ENCODE results near the gene COBLL1.

Gene COBLL1

DNA sequence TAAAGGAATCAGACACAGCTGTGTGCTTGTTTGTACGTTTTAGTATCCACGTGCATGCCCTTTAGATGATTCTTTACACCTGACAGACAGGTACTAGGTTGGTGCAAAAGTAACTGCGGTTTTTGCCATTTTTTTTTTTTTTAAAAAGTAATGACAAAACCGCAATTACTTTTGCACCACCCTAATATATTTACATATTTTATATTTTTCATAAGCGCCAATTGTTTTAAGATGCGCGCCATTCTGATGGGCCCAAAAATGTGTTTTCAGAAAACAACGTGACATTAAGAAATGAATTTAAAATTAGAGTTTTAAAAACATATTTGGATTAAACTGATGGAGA lies 972 bp upstream of the COBLL1 start:
- peaks cover 13% of the 10 kb centered on the region for H3K4me1 ChIP-seq (ENCODE audit: low read depth, poor library complexity, severe bottlenecking)
- TF ChIP-seq, protein P1, sequence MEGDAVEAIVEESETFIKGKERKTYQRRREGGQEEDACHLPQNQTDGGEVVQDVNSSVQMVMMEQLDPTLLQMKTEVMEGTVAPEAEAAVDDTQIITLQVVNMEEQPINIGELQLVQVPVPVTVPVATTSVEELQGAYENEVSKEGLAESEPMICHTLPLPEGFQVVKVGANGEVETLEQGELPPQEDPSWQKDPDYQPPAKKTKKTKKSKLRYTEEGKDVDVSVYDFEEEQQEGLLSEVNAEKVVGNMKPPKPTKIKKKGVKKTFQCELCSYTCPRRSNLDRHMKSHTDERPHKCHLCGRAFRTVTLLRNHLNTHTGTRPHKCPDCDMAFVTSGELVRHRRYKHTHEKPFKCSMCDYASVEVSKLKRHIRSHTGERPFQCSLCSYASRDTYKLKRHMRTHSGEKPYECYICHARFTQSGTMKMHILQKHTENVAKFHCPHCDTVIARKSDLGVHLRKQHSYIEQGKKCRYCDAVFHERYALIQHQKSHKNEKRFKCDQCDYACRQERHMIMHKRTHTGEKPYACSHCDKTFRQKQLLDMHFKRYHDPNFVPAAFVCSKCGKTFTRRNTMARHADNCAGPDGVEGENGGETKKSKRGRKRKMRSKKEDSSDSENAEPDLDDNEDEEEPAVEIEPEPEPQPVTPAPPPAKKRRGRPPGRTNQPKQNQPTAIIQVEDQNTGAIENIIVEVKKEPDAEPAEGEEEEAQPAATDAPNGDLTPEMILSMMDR (conservative IDR thresholded peaks at IDR 0.05; ENCODE audit: low read depth, low read length): no peak
- no peaks in the 10 kb centered on the region for H3K27me3 ChIP-seq (ENCODE audit: insufficient read depth, low read depth)
- H2AFZ ChIP-seq (ENCODE audit: low read depth): peak overlapping the region; percentile 99; the same call in 1 of the 2 replicates
- no peaks in the 10 kb centered on the region for H3K36me3 ChIP-seq (ENCODE audit: insufficient read depth)
- H3K9ac ChIP-seq: no peak overlapping the region
- peak overlapping the region; percentile 64 for H3K4me2 ChIP-seq
- H3K79me2 ChIP-seq (ENCODE audit: insufficient read depth, low read depth): no peaks in the 10 kb centered on the region
- H3K4me3 ChIP-seq (IDR thresholded peaks at IDR 0.05; ENCODE audit: insufficient read depth, low read depth, low read length): no peak overlapping the region
- no peak overlapping the region for H3K27ac ChIP-seq
- H4K20me1 ChIP-seq (ENCODE audit: insufficient read depth): no peaks in the 10 kb centered on the region

DNA sequence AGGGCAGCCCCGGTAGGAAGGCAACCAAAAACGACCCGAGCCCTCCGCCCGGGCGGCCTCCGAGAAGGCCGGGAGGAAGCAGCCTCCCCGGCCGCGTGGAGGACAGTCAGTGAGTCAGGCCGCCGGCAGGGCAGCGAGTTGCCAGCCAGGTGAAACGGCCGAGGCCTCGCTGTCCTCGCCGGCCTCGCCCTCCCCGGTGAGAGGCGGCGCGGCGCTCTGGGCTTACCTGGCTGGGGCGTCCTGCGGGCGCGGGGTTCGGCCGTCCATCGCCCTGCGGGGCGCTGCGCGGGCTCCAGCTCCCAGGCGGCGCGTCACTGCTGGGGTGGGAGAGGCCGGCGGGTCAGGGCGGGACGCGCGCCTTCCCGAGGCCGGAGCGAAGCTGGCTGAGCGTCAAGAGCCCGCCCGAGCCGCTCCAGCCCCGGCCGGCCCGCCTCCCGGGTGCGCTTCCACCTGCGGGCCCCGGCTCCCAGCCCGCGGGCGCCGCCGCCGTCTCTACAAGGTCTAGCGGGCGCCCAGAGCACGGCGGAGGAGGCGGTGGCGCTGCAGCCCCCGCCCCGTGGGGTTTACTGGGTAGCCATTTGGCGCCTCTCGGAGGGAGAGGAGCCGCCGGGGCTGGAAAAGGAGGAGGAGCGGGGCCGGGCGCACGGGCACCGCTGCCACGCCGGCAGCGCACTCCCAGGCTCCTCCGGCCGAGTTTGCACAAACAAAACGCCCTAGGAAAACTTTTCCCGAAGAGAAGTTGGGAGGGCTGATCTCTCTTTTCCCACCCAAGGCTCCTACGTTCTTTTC lies 499 bp downstream of the COBLL1 start:
- Histone ChIP-seq H3K36me3 (ENCODE audit: insufficient read depth) (no peaks in the 10 kb centered on the region), H2AFZ (ENCODE audit: low read depth) (peak overlapping the region; percentile 99), H3K4me1 (ENCODE audit: low read depth, poor library complexity, severe bottlenecking) (peaks cover 13% of the 10 kb centered on the region), H3K27me3 (ENCODE audit: insufficient read depth, low read depth) (no peaks in the 10 kb centered on the region), H3K4me2 (peak overlapping the region; percentile 64), H3K9ac (peak overlapping the region; percentile 56; the same call in 1 of the 2 replicates), H3K27ac (peak overlapping the region; percentile 23; the same call in 1 of the 2 replicates), H3K4me3 (IDR thresholded peaks at IDR 0.05; ENCODE audit: insufficient read depth, low read depth, low read length) (peak overlapping the region; percentile 86), H3K79me2 (ENCODE audit: insufficient read depth, low read depth) (no peaks in the 10 kb centered on the region), H4K20me1 (ENCODE audit: insufficient read depth) (no peaks in the 10 kb centered on the region)
- TF ChIP-seq, protein P1 (conservative IDR thresholded peaks at IDR 0.05; ENCODE audit: low read depth, low read length): no peak

DNA sequence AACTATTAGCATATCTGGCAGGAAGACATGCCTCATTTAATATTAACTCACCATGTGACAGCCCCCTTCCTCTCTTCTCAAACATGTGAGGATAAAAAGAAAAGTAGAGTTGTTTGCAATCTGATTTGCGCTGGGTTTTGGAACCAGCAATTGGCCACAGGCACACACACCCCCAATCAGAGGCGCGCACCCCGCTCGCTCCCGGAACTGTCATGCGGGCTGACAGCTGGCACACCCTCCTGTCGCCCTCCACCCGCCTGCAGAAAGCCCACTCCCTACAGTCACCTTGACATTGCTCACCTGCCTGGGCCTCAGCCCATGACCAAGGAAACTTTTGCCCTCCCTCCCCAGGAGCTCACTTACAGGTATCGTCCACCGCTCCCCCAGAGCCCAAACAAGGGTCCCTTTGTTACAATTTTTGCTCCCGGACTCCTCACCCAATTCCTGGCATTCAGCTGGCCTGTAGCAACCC lies 1.1 kb downstream of the COBLL1 start:
- Histone ChIP-seq H3K4me1 (ENCODE audit: low read depth, poor library complexity, severe bottlenecking) (peaks cover 13% of the 10 kb centered on the region), H3K79me2 (ENCODE audit: insufficient read depth, low read depth) (no peaks in the 10 kb centered on the region), H3K4me2 (peak overlapping the region; percentile 64), H3K36me3 (ENCODE audit: insufficient read depth) (no peaks in the 10 kb centered on the region), H3K4me3 (IDR thresholded peaks at IDR 0.05; ENCODE audit: insufficient read depth, low read depth, low read length) (no peak overlapping the region), H2AFZ (ENCODE audit: low read depth) (peak overlapping the region; percentile 99), H3K9ac (peak overlapping the region; percentile 56; the same call in 1 of the 2 replicates), H3K27me3 (ENCODE audit: insufficient read depth, low read depth) (no peaks in the 10 kb centered on the region), H4K20me1 (ENCODE audit: insufficient read depth) (no peaks in the 10 kb centered on the region), H3K27ac (no peak overlapping the region)
- TF ChIP-seq, protein P1 (conservative IDR thresholded peaks at IDR 0.05; ENCODE audit: low read depth, low read length): no peak

DNA sequence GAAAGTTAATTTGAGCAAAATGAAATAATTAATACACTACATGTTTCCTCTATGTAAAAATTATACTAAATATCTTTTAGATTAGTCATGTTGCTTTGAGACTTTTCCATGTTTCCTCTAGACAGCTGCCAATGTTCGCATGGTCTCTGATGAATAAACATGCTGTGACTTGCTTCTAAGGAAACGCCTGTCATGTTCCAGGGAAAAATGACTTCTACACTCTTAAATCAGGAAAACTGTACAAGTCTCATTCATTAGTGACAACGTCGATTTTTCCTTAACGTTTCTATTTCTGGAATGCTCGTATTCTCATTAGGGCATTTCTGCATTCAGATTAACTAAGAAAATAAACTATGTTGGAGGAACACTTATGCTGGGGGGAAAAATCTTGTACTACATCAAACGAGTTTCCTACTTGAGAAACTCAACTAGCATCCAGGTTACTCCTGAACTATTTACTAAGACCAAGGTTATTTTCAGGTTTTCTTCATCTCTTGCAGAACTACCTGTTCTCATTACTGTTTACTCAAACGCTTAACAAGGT lies 1.6 kb downstream of the COBLL1 start:
- Histone ChIP-seq H3K36me3 (ENCODE audit: insufficient read depth) (no peaks in the 10 kb centered on the region), H3K9ac (no peak overlapping the region), H3K27me3 (ENCODE audit: insufficient read depth, low read depth) (no peaks in the 10 kb centered on the region), H3K4me2 (peak overlapping the region; percentile 64), H3K27ac (no peak overlapping the region), H3K79me2 (ENCODE audit: insufficient read depth, low read depth) (no peaks in the 10 kb centered on the region), H3K4me3 (IDR thresholded peaks at IDR 0.05; ENCODE audit: insufficient read depth, low read depth, low read length) (no peak overlapping the region), H4K20me1 (ENCODE audit: insufficient read depth) (no peaks in the 10 kb centered on the region), H2AFZ (ENCODE audit: low read depth) (peak overlapping the region; percentile 99), H3K4me1 (ENCODE audit: low read depth, poor library complexity, severe bottlenecking) (peaks cover 13% of the 10 kb centered on the region)
- TF ChIP-seq, protein P1 (conservative IDR thresholded peaks at IDR 0.05; ENCODE audit: low read depth, low read length): no peak

All from KMS-11 (cell line).